D721Med (cell line): Measurements from ENCODE around the gene TRRAP.
A peak's percentile ranks its signal among the peaks of the same experiment; 100 is the strongest.

Source experiments
- DNase-seq: peaks from one replicate; pipeline ENCODE4 v3.0.0; 2011; ENCODE audit warnings: low spot score; ENCODE audit not compliant: insufficient read length
- FAIRE-seq: peaks from 2 replicates; lab custom pipeline; 2011; peaks lifted over from hg19 to GRCh38; lab: Jason Lieb, UNC
- TF ChIP-seq, protein P1 (sequence below): IDR thresholded peaks from 2 replicates; pipeline ENCODE4 v1.5.1; 2012; ENCODE audit warnings: mild to moderate bottlenecking, control low read depth; ENCODE audit not compliant: insufficient read depth; ENCODE audit errors: missing control alignments

TRRAP gene

DNA sequence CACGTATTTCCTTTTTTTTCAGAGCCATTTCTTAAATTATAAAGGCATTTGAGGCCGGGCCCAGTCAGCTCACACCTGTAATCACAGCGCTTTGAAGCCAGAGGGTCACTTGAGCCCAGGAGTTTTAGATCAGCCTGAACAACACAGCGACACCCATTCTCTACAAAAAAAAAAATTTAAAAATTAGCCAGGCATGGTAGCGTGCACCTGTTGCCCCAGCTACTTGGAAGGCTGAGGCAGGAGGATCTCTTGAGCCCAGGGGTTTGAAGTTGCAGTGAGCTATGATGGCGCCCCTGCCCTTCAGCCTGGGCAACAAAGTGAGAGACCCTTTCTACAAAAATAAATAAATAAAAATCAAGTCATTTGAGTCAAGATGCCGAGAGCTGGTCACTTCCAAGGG is 11.6 kb upstream of the TRRAP start:
- FAIRE-seq, result no peak
- DNase-seq, result no peak
- TF ChIP-seq, protein P1, sequence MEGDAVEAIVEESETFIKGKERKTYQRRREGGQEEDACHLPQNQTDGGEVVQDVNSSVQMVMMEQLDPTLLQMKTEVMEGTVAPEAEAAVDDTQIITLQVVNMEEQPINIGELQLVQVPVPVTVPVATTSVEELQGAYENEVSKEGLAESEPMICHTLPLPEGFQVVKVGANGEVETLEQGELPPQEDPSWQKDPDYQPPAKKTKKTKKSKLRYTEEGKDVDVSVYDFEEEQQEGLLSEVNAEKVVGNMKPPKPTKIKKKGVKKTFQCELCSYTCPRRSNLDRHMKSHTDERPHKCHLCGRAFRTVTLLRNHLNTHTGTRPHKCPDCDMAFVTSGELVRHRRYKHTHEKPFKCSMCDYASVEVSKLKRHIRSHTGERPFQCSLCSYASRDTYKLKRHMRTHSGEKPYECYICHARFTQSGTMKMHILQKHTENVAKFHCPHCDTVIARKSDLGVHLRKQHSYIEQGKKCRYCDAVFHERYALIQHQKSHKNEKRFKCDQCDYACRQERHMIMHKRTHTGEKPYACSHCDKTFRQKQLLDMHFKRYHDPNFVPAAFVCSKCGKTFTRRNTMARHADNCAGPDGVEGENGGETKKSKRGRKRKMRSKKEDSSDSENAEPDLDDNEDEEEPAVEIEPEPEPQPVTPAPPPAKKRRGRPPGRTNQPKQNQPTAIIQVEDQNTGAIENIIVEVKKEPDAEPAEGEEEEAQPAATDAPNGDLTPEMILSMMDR, result no peak

DNA sequence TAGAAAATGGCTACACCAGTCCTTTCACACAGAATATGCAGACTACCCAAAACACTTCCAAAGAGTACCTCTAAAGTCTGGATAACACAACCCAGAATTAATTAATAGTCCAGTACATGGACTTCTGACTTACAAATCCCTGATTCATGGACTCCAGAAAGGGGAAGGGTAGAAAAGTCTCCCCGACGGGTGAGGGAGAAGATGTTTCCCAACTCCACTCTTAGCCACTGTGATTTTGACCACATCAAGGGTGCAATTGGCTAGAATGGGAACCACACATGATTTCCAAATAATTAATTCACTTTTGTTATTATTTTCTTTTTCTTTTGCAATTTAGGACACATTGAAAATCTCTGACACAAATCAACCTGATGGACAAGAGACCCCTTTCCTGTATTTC is 9.9 kb upstream of the TRRAP start:
- DNase-seq (no peak), FAIRE-seq (no peak)
- TF ChIP-seq, protein P1, result no peak

DNA sequence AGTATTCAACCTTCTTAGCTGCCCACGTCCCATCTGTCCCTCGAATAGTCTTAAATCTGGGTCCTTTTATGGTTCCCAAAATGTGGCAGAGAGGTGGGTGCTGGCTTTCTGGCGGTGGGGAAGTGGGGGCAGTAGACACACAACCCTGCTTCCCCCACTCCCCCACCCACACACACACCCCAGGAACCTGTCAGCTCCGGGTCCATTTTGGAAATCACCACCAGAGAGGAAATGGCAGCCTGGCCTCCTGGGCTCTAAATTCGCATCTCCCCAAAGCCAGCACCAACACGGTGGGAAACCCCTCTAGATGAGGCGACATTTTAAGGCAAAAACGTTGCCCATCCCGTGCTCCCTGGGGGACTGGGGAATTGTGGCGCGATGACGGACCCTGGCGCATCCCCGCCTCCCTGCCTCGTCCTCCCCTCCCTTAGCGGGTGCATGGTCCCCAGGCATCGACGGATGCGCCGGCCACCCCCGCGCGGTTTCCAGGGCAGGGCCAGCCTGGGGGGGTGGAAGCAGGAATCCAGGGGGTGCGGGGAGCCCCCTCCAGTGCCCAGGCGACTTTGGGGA is 9.2 kb upstream of the TRRAP start:
- no peak for FAIRE-seq
- no peak for DNase-seq
- TF ChIP-seq, protein P1, result no peak

GRCh38 chr7:98869597-98870120 is 8.7 kb upstream of the TRRAP start, which contains the start of gene TMEM130:
Gene TMEM130 (minus strand): TSS chr7:98870014. CDS start chr7:98869861, 153 bp downstream.
- DNase-seq (no peak), FAIRE-seq (no peak)
- TF ChIP-seq, protein P1, result no peak

DNA sequence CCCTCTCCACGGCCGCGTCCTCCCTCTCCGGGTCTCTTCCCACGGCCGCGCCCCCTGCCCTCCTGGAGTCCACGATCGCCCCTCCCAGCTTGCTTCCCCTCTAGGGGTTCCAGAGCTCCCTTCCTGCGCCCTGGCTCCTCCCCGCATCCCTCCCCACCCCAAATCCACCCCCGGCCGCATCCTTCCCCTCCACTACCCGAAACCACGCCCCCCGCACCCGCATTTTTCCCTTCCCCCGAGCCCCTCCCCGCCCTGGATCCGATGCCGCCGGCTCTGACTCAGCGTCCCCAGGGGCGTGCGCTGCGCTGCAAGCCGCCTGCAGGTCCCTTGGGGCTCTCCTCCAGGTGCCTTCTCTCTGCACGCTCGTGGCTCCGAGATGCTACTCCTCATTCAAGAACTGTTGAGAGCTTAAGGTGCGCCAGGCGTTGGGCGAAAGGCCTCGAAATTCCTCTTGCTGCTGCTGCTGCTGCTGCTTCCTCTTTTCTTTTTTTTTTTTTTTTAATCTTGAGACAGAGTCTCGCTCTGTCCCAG is 8.1 kb upstream of the TRRAP start:
- no peak for FAIRE-seq
- peak; percentile 65 for DNase-seq
- TF ChIP-seq, protein P1, result no peak

- FAIRE-seq (peak; percentile 44), DNase-seq (no peak)
- TF ChIP-seq, protein P1, result no peak
Measured at GRCh38 chr7:98870807-98871491, 7.4 kb upstream of the TRRAP start.
